Midbrain (tissue), 1 donor: ENCODE measurements around the gene PSD2.

Experiments used
- DNase-seq: peaks from one replicate; lab custom pipeline; 2025; lab: John Stamatoyannopoulos, UW

Gene PSD2

GRCh38 chr5:139811274-139811607, 15.6 kb downstream of the PSD2 start:
- no peak for DNase-seq

GRCh38 chr5:139812323-139812722, 16.7 kb downstream of the PSD2 start:
- DNase-seq: no peak

GRCh38 chr5:139812836-139813805, 17.5 kb downstream of the PSD2 start:
- no peak for DNase-seq

DNA sequence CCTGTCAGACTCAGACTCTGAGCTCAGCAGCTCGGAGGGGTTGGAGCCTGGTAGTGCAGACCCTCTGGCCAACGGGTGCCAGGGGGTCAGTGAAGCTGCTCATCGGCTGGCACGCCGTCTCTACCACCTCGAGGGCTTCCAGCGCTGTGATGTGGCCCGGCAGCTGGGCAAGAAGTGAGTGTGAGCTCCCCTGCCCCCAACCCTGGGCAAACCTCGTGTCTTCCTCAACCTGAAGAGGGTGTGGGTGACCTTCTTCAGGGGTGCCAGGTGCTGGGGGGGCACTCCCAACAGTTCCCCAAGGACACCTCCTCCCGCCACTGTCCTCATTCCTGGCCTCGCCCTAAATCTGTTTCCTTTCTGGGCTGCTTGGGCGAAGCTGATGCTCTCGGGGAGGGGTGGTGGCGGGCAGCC, 18.6 kb downstream of the PSD2 start:
- DNase-seq: no peak

GRCh38 chr5:139814704-139815280, 19.2 kb downstream of the PSD2 start:
- DNase-seq: no peak

- DNase-seq: no peak
Observed at GRCh38 chr5:139816566-139816965, 21.0 kb downstream of the PSD2 start.

DNA sequence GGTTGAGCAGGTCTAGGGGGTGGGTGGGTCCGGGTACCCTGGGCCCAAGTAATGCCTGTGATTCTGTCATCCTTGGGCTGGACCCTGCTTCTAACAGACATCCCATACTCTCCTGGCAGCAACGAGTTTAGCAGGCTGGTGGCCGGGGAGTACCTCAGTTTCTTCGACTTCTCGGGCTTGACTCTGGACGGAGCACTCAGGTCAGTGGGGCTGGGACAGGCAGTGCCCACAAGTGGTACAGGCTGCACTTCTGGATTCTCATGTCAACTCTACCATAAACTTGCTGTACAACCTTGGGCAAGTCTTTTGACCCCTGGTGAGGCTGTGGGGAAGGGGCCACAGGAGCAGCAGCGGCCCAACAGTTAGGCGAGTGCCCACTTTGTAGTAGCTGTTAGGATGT, 21.8 kb downstream of the PSD2 start:
- no peak for DNase-seq

DNA sequence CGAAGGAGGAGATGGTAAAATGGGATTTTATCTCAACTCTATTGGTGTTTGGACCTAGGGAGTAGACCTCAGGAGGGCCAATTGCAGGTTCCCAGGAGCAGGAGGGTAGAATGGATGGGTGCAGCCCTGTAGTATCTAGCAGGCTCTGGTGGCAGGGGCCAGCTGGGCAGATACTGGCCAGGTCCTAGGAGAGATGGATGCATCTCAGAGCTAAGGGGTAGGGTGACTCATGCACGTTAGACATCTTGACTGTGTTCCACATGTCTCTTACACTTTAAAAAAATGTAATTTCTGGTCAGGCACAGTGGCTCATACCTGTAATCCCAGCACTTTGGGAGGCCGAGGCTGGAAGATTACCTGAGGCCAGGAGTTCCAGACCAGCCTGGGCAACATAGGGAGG, 22.4 kb downstream of the PSD2 start:
- DNase-seq: no peak

- DNase-seq: no peak
Observed at GRCh38 chr5:139820130-139820529, 24.5 kb downstream of the PSD2 start.

DNA sequence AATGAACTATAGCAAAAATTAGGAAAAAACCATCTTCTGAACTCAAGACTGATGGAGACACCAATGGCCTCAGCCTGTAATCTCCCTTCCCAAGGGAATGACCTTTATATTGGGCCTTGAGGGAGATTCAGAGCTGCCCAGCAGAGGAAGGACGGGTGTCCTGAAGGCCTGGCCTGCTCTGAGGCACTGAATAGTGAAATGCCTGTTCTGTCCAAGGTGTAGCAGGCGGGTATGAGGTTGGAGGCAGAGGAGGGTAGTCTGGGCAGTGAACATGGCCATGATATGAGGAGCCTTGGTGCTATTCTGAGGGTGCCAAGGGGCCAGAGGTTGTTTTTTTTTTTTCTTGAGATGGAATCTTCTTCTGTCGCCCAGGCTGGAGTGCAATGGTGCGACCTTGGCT, 25.0 kb downstream of the PSD2 start:
- no peak for DNase-seq

DNA sequence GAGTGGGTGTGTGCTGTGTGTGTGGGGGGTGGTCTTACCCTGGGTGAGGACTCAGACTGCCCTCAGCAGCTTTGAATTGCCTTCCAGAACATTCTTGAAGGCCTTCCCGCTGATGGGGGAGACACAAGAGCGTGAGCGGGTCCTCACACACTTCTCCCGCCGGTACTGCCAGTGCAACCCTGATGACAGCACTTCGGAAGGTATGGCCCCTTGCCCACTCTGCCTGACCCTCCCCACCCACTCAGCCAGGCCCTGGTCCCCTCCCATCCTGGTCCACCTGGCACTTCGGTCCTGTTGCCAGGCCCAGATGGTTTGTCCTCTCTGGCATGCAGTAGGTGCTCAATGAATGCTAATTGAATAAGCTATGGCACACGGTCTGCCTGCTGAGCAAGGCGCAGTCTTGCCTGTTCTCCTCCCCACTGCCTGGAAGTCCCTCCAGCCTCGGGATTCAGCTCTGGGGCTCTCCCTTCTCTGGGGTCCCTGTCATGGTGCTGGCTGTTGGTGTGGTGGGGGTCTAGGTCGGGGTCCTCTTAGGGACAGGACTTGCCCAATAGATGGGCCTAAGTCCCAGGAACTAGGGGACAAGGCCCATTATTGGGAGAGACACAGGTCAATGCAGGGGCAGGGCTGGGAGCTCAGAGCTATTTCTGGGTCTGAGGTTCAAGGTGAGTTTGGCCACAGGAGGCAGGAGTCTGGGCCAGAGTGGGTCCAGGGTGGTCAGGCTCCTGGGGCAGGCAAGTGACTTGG, 26.4 kb downstream of the PSD2 start:
- DNase-seq: no peak

DNA sequence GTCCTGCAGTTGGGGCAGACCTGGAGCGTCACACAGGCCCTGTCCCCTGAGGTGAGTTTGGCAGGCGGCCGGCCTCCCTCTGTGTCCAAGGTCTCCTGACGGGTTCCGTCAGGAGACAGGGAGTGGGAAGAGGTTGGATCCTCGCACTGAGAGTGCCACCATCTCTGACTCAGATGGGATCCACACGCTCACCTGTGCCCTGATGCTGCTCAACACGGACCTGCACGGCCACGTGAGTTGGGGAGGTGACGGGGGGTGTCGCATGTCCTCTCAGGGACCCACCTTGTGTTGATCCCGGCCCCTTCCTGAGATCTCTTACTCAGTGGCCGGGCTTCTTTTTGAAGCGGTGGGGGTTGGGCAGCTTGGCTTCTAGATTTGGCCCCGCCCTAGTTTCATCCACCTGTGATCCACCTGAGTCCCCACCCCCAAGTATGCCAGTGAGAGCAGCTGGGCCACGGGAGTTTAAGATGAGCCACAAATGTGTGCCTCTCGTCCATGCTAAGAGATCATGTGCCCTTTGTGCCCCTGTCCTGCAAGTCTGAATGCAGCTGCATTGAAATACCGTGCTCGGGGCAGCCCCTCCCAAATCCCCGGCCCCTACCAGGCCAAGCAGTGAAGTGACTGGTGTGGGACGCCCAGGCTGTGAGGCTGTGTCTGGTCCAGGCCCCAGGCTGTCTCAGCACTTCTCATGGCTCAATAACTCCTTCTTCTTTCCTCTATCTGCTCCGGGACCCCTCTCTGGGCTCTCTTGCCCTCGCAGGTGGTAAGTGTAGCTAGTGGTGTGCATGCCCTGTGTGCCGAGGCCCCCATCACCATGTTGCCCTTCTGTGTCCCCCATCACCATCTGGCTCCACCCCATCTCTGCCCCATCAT, 27.2 kb downstream of the PSD2 start:
- no peak for DNase-seq

DNA sequence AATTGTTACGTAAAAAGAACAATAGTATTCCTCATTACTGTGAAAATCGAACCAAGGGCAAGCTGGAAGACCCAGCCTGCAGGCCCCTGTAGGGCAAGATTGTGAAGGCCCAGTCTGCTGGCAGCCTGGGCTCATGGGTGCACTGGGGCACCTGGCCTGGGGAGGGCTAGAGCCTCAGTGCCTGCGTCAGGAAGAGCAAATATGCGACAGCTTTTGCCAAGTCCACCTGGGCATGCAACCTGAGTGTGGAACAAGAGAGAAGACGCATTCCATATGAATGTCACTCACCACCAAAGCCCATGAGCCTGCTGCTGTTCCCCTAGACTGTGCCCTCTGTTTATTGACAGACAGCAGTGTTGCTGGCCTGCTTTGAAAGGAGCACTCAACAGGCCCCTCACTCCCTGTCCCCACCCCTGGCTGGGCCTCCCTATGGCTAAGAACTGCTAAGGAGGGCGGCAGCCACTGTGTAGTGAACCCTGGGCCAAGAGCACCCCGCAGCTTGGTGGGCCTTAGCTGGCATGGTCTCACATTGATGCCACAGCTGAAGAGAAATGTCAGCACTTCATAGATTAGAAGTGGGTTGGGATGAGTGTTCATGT, 28.2 kb downstream of the PSD2 start:
- DNase-seq: no peak

- no peak for DNase-seq
Observed at GRCh38 chr5:139825690-139826089, 30.1 kb downstream of the PSD2 start.

- DNase-seq: peak; percentile 85
Observed at GRCh38 chr5:139828207-139828895, 32.7 kb downstream of the PSD2 start.

GRCh38 chr5:139829471-139829870, 33.9 kb downstream of the PSD2 start:
- DNase-seq: no peak

- no peak for DNase-seq
Observed at GRCh38 chr5:139831624-139832023, 36.0 kb downstream of the PSD2 start.

GRCh38 chr5:139833525-139833924, 37.9 kb downstream of the PSD2 start:
- DNase-seq: no peak

DNA sequence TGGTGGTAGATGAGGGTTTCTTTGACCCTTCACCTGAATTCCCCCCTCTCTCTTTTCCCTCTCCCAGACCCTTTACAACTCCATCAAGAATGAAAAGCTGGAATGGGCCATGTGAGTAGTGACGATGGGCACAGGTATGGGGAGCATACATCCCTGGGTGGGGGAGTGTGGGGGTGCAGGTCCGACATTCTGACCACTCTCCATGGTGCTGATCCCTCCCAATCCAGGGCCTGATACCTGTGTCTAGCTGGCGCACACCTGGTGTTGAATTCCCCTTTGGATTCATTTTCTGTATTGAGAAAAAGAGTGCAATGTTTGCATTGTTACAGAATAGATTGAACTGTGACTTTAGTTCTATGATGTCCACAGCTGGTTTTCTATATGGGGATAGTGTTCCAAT, 40.0 kb downstream of the PSD2 start:
- DNase-seq: no peak

DNA sequence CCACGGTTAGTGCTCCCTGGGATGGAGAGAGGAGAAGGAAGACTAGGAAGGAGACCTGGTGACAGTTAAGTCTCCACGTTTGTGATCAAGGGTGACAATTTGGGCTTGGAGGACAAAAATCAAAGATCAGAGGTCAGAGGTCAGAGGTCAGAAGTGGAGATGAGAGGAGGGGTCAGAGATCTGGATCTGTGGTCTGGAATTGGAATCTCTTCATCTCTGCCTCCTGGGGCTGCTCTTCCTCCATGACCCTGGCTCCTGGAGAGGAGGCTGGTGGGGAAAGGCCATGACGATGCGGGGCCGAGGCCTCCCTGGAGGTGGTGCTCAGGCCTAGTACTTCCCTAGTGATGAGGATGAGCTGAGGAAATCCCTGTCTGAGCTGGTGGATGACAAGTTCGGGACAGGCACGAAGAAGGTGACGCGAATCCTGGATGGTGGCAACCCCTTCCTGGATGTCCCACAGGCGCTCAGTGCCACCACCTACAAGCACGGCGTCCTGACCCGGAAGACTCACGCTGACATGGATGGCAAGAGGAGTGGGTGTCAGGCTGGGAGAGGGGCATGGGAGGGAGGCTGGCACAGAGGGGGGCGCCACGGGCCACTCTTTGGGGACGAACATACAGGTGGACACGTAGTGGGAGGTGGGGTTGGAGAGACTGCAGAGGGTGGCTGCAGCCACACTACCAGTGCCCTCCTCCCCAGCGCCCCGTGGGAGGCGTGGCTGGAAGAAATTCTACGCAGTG, 41.0 kb downstream of the PSD2 start:
- DNase-seq: no peak
